Measurements from ENCODE around the gene BLMH. TPM values are rescaled to one million over a fixed set of nuclear protein-coding genes. Genes with fewer than 3 reads are reported as not detected.

The BLMH gene
- total and polyA plus RNA-seq, 8 donors, result 11.8 to 24.6 (median 17.6) TPM

DNA sequence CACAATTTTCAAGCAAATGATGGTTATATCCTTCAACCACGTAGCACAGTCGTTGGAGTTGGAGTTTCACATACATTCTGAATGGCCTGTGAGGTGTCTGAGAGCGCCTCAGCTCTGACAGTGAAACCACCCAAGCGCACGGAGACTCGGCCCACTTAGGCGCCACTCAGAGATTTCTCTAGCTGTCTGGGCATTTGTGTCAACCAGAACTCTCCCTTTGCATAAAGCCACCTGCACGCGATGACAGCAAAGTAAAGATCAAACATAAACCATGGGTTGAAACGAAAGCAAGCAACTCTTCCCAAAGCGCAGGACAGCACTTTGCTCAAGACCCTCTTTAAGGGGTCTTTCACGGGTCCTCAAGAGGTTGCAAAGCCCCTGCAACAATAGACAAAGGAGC lies 56.8 kb downstream of the BLMH start:
- Histone ChIP-seq H3K27ac (no peak overlapping the region), H3K4me3 (peak overlapping the region in 1 of 4 donors; percentile 49), H3K27me3 (no peaks in the 10 kb centered on the region), H3K4me1 (peaks cover 0 to 3% (median 0%) of the 10 kb centered on the region in 3 donors), H3K9me3 (no peaks in the 10 kb centered on the region), H3K36me3 (no peaks in the 10 kb centered on the region)
- no peak for DNase-seq
- TF ChIP-seq, protein P1, sequence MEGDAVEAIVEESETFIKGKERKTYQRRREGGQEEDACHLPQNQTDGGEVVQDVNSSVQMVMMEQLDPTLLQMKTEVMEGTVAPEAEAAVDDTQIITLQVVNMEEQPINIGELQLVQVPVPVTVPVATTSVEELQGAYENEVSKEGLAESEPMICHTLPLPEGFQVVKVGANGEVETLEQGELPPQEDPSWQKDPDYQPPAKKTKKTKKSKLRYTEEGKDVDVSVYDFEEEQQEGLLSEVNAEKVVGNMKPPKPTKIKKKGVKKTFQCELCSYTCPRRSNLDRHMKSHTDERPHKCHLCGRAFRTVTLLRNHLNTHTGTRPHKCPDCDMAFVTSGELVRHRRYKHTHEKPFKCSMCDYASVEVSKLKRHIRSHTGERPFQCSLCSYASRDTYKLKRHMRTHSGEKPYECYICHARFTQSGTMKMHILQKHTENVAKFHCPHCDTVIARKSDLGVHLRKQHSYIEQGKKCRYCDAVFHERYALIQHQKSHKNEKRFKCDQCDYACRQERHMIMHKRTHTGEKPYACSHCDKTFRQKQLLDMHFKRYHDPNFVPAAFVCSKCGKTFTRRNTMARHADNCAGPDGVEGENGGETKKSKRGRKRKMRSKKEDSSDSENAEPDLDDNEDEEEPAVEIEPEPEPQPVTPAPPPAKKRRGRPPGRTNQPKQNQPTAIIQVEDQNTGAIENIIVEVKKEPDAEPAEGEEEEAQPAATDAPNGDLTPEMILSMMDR (IDR thresholded peaks at IDR 0.05), result no peak
- FAIRE-seq, result no peak
- intact Hi-C loops (cut with DNase I), result no loop called here
- no peak for ATAC-seq
- 48 to 56% methylated on average over 12 of the region's 12 CpGs for whole genome bisulfite sequencing, 2 donors

DNA sequence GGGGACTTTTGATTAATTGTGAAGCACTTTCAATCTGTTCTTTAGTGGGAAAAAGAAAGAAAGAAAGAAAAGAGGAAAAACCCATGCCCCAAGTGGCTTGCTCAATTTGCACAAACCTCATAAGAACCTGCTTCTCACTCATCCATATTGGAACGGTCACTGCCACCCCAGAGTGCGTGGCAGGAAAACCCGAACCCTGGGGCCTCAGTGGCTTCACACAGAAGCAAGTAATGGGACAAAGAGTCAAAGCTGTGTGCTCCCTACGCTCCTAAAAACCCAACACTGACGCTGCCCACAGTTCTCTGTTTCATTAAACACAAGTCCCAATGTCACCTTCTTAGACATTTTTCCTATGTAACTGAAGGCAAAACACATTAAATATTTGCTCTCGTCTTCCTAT lies 57.4 kb downstream of the BLMH start:
- H3K4me3 ChIP-seq, result no peak overlapping the region
- DNase-seq (no peak), FAIRE-seq (no peak), ATAC-seq (no peak)
- WGBS, 2 donors, result 78 to 89% methylated on average over 6 of the region's 6 CpGs
- H3K27me3 ChIP-seq, result no peaks in the 10 kb centered on the region
- H3K36me3 ChIP-seq, result no peaks in the 10 kb centered on the region
- intact Hi-C loops (cut with DNase I), result no loop called here
- TF ChIP-seq, protein P1 (IDR thresholded peaks at IDR 0.05), result no peak
- peaks cover 0 to 3% (median 0%) of the 10 kb centered on the region in 3 donors for H3K4me1 ChIP-seq
- H3K9me3 ChIP-seq, result no peaks in the 10 kb centered on the region
- no peak overlapping the region for H3K27ac ChIP-seq

DNA sequence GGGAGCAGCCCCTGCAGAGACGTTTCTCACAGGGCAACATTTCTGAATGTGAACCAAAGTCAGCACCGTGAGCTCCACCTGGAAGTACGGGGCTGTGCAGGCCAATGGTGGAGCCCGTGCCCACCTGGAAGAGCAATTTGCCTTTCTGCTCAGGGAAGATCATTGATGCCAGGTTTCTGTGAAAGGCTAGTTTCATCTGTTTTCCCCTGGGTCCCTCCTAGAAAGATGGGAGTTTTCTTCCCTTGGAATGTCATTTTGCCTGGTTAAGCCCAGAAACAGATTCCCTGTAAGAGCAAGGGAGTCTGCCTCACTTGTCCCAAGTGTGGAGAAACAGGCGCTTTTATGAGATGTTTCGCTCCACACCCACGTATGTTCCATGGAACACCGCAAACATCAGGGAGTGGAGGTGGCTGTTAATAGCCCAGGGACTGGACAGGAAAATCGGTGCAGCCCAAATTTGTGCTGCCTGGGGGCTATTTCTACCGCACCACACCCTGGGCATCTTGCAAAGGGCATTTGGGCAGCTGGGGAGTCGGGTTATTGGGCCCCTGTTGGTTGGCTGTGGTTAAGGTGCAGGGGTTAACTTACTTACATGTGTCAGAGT lies 58.8 kb downstream of the BLMH start:
- no peak for FAIRE-seq
- no peak overlapping the region for H3K27ac ChIP-seq
- 54 to 63% methylated on average over 11 of the region's 11 CpGs for WGBS, 2 donors

DNA sequence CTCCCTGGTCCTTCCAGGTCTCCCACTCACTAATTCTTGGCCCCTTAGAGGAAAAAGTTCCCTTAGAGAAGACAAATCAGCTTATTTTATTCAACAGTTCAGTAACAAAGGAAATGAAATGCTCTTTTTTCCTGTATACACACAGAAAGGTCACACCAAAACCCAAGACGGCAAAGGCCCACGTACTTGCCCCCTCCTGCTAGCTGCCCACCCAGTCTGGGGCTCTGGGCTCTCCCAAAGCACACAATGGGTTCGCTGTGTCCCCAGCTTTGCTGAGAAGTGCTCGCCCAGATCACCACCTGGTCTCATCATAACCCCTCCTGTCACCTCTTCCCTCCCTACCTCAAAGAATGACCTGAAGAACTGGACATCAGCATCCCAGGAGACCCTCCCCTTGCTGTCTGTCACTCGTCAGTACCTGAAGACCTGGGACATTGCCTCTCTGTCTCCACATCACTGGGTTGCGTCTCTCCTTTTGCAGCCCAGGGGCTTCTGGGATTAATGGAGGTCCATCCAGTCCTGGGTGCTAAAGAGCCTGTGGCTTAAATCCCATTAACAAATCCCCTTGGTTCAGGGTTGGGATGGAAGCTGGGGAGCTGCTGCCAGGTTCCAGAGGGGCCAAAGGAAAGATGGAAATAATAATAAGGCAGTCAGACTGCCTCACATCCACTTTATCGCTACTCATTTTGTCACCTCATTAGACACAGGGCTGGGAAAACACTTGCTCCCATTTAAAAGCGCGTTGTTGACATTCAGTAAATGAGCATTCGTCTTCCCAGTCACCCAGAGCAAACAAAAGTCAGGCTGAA lies 59.5 kb downstream of the BLMH start:
- peaks cover 0 to 3% (median 0%) of the 10 kb centered on the region in 3 donors for H3K4me1 ChIP-seq
- no peaks in the 10 kb centered on the region for H3K36me3 ChIP-seq
- H3K27me3 ChIP-seq, result no peaks in the 10 kb centered on the region
- intact Hi-C loops (cut with DNase I), result no loop called here
- 51 to 54% methylated on average over 10 of the region's 10 CpGs for WGBS, 2 donors
- DNase-seq (no peak), FAIRE-seq (no peak), ATAC-seq (peak in 3 of 4 donors; percentile 40 to 65 (median 64))
- no peak overlapping the region for H3K27ac ChIP-seq
- no peak overlapping the region for H3K4me3 ChIP-seq
- TF ChIP-seq, protein P1 (IDR thresholded peaks at IDR 0.05), result no peak
- H3K9me3 ChIP-seq, result no peaks in the 10 kb centered on the region

More for the DNA sequence above, 58.8 kb downstream of the BLMH start:
- peaks cover 0 to 3% (median 0%) of the 10 kb centered on the region in 3 donors for H3K4me1 ChIP-seq
- TF ChIP-seq, protein P1 (IDR thresholded peaks at IDR 0.05), result no peak
- no peaks in the 10 kb centered on the region for H3K9me3 ChIP-seq
- DNase-seq, result no peak
- H3K36me3 ChIP-seq, result no peaks in the 10 kb centered on the region
- no peak for ATAC-seq
- intact Hi-C loops (cut with DNase I), result no loop called here
- H3K27me3 ChIP-seq, result no peaks in the 10 kb centered on the region
- no peak overlapping the region for H3K4me3 ChIP-seq
